Measurements from ENCODE around the gene SCGB1D1.

DNA sequence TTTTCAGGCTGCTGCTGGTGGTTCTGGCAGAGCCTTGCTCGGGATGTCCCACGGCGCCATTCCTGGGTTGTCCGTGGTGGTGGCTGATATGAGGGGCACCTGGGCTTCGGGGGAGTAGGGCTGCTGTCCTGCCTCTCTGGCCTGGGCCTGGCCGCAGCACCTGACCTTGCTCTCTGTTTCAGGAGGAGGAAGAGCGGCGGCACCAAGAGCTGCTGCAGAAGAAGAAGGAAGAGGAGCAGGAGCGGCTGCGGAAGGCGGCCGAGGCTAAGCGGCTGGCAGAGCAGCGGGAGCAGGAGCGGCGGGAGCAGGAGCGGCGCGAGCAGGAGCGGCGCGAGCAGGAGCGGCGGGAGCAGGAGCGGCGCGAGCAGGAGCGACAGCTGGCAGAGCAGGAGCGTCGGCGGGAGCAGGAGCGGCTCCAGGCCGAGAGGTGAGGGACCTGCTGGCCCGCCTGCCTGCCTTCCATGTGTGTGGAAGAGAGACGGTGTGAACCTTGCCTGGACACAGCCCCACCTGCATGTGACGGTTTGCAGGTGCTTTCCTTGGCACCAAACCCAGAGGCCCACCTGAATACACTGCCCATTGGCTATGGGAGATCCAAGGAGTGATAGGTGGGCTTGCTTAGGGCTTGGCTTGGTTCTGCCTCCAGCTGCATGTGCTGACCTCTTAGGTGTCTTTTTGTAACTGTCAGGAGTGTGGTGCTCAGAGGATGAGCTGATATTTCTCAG lies 43.4 kb upstream of the SCGB1D1 start:
- TF ChIP-seq CTCF (IDR thresholded peaks at IDR 0.05) (no peak), POLR2A (IDR thresholded peaks at IDR 0.05) (no peak)

Data from adrenal gland (tissue), 5 donors.